Smooth muscle cell of bladder (primary cell): ENCODE data around the gene RET. TPM values are rescaled to one million over a fixed set of nuclear protein-coding genes. Genes with fewer than 3 reads are reported as not detected.

Source experiments
- total RNA-seq: library from RNA; depleted of rRNA; stranded (reverse); fragments of >200 nt; gene quantifications from 2 replicates; pipeline ENCODE4 v1.2.3, GENCODE V29; 2014

RET gene
- total RNA-seq: 0.28 and 0.55 TPM in 2 replicates

GRCh38 chr10:43076876-43077420, at the start of gene RET:
Gene RET (plus strand): TSS chr10:43077069. CDS start chr10:43077259, 190 bp downstream.

GRCh38 chr10:43138021-43138756, 61.3 kb downstream of the RET start, which contains the start of gene CSGALNACT2:
Gene CSGALNACT2 (plus strand): TSS chr10:43138445. CDS start chr10:43155150, 16,705 bp downstream.

Other genes starting within 250 kb of the RET start
- 27.6 and 34.1 TPM in 2 replicates for gene CSGALNACT2, start 61.4 kb downstream of the RET start, total RNA-seq
- gene RASGEF1A, start 190.0 kb downstream of the RET start, total RNA-seq: 1.8 and 3.1 TPM in 2 replicates